ENCODE results near the gene SCML1. TPM values are rescaled to one million over a fixed set of nuclear protein-coding genes. Genes with fewer than 3 reads are reported as not detected.

SCML1 gene
- total RNA-seq, 1 experiment from 2014 or later = 2.7 TPM

GRCh38 chrX:17687648-17688047 lies 49.6 kb upstream of the SCML1 start:
- Histone ChIP-seq H4K20me1 (ENCODE audit: insufficient read depth) (no peaks in the 10 kb centered on the region; the same call in 1 of the 2 replicates), H3K4me2 (ENCODE audit: low read length) (no peak overlapping the region), H3K9ac (ENCODE audit: low read length) (no peak overlapping the region), H2AFZ (ENCODE audit: low read depth, low read length, poor library complexity, severe bottlenecking) (no peak overlapping the region), H3K27me3 (ENCODE audit: insufficient read depth, low read length) (no peaks in the 10 kb centered on the region), H3K9me3 (ENCODE audit: control insufficient read depth in 1 of 2, insufficient read depth in 1 of 2, low read depth in 1 of 2, low read length in 2 of 2) (no peaks in the 10 kb centered on the region), H3K4me3 (replicated peaks in 1 of 2; ENCODE audit: low read depth in 1 of 2, low read length in 2 of 2) (no peak overlapping the region), H3K79me2 (ENCODE audit: insufficient read depth, low read length) (no peaks in the 10 kb centered on the region), H3K9me2 (ENCODE audit: insufficient read depth) (no peaks in the 10 kb centered on the region), H3K27ac (ENCODE audit: low read depth, low read length) (no peak overlapping the region), H3K36me3 (ENCODE audit: control insufficient read depth in 1 of 2, insufficient read depth in 2 of 2, low read length in 2 of 2) (no peaks in the 10 kb centered on the region), H3K4me1 (ENCODE audit: control insufficient read depth in 1 of 2, insufficient read depth in 2 of 2, low read length in 2 of 2) (no peaks in the 10 kb centered on the region)
- intact Hi-C loops (cut with micrococcal nuclease) = no loop called here
- POLR2A ChIA-PET = no interaction called here
- no peak for DNase-seq (ENCODE audit: low read depth, low spot score)
- BruUV-seq (replicated peaks) = no TSS peak
- ATAC-seq = no peak
- TF ChIP-seq ZFX (IDR thresholded peaks at IDR 0.05) (no peak), TCF7L2 (IDR thresholded peaks at IDR 0.05; ENCODE audit: borderline replicate concordance, extremely low read depth, insufficient read depth, insufficient read length) (no peak), ZBTB33 (IDR thresholded peaks at IDR 0.05; ENCODE audit: extremely low read depth, insufficient replicate concordance, low read length) (no peak), JUND (IDR thresholded peaks at IDR 0.05) (no peak), REST (IDR thresholded peaks at IDR 0.05; ENCODE audit: low read depth) (no peak), FOSL1 (IDR thresholded peaks at IDR 0.05; ENCODE audit: low read depth) (no peak), ATF3 (IDR thresholded peaks at IDR 0.05) (no peak), SP1 (IDR thresholded peaks at IDR 0.05; ENCODE audit: low read depth) (no peak), EZH2phosphoT487 (IDR thresholded peaks at IDR 0.05; ENCODE audit: borderline replicate concordance) (no peak), SRF (IDR thresholded peaks at IDR 0.05; ENCODE audit: low read depth) (no peak), RAD21 (IDR thresholded peaks at IDR 0.05; ENCODE audit: low read depth) (no peak), CEBPB (IDR thresholded peaks at IDR 0.05; ENCODE audit: low read depth) (no peak), ZNF274 (IDR thresholded peaks at IDR 0.05; ENCODE audit: low read depth, low read length) (no peak), EGR1 (IDR thresholded peaks at IDR 0.05; ENCODE audit: low read depth) (no peak), ELF1 (IDR thresholded peaks at IDR 0.05; ENCODE audit: borderline replicate concordance, low read depth) (no peak), MAX (IDR thresholded peaks at IDR 0.05) (no peak), CTCF (IDR thresholded peaks at IDR 0.05 in 2 of 3, conservative IDR thresholded peaks at IDR 0.05 in 1 of 3; ENCODE audit: borderline replicate concordance in 1 of 3, insufficient read depth in 1 of 3, low read depth in 2 of 3, low read length in 2 of 3) (no peak), POLR2A (IDR thresholded peaks at IDR 0.05; ENCODE audit: borderline replicate concordance, extremely low read depth, insufficient read depth, insufficient read length) (no peak)
- RAD21 ChIA-PET (ENCODE audit: low non-redundant PET in 1 of 2, low total read pairs in 2 of 2, uncharacterized antibody in 2 of 2, unreplicated experiment in 2 of 2) = no interaction called here
- CTCF ChIA-PET = no interaction called here

Data from HCT116 (cell line).